ENCODE data around the gene NMS. TPM values are rescaled to one million over a fixed set of nuclear protein-coding genes. Genes with fewer than 3 reads are reported as not detected.

Gene NMS
- total and polyA plus RNA-seq, 2 donors (not counting 1 experiment from before 2014, with no cell fraction given) = not detected

DNA sequence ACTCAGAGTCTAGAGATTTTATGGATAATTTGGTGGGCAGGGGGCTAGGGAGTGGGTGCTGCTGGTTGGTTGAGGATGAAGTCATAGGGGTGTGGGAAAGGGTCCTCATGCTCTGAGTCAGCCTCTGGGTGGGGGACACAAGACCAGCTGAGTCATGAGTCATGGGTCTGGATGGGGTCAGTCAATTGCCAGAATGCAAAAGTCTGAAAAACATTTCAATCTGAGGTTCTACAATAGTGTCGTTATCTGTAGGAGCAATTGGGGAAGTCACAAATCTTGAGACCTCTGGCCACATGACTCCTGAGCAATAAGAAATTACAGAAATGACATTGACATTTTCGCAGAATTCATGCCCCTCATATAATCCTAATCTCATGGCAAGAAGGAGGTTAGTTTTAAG, 15.1 kb downstream of the NMS start:
- CTCF ChIA-PET = no interaction called here
- H3K9me3 Mint-ChIP-seq (ENCODE audit: insufficient read depth) = no peaks in the 10 kb centered on the region
- DNase-seq (no peak), ATAC-seq (ENCODE audit: low read depth) (no peak)
- peaks cover 24% of the 10 kb centered on the region for H3K27me3 Mint-ChIP-seq
- no peak overlapping the region for H3K4me3 ChIP-seq (ENCODE audit: control extremely low read depth in 1 of 5, extremely low read depth in 1 of 5, insufficient read depth in 1 of 5, low read depth in 2 of 5, low read length in 4 of 5)
- H3K4me1 ChIP-seq (ENCODE audit: control insufficient read depth in 2 of 2, insufficient read depth in 2 of 2, low read length in 2 of 2) = no peaks in the 10 kb centered on the region
- no peaks in the 10 kb centered on the region for H3K79me2 ChIP-seq (ENCODE audit: control insufficient read depth, insufficient read depth, low read length)
- H2AFZ ChIP-seq (ENCODE audit: insufficient read depth, low read depth, low read length, poor library complexity, severe bottlenecking) = no peak overlapping the region
- no CpG with 5 or more reads among the region's 2 CpGs for WGBS (ENCODE audit: insufficient coverage)
- H3K4me2 ChIP-seq (replicated peaks; ENCODE audit: low read depth, low read length, poor library complexity, severe bottlenecking) = no peak overlapping the region
- no peaks in the 10 kb centered on the region for H3K4me1 Mint-ChIP-seq
- intact Hi-C loops (cut with micrococcal nuclease) = no loop called here
- peaks cover 0 to 4% (median 2%) of the 10 kb centered on the region in 4 experiments for H3K27me3 ChIP-seq (replicated peaks in 1 of 4; ENCODE audit: control extremely low read depth in 1 of 4, control insufficient read depth in 3 of 4, insufficient read depth in 4 of 4, low read length in 3 of 4)
- H3K9ac ChIP-seq (ENCODE audit: low read length) = no peak overlapping the region
- TF ChIP-seq, protein P1, sequence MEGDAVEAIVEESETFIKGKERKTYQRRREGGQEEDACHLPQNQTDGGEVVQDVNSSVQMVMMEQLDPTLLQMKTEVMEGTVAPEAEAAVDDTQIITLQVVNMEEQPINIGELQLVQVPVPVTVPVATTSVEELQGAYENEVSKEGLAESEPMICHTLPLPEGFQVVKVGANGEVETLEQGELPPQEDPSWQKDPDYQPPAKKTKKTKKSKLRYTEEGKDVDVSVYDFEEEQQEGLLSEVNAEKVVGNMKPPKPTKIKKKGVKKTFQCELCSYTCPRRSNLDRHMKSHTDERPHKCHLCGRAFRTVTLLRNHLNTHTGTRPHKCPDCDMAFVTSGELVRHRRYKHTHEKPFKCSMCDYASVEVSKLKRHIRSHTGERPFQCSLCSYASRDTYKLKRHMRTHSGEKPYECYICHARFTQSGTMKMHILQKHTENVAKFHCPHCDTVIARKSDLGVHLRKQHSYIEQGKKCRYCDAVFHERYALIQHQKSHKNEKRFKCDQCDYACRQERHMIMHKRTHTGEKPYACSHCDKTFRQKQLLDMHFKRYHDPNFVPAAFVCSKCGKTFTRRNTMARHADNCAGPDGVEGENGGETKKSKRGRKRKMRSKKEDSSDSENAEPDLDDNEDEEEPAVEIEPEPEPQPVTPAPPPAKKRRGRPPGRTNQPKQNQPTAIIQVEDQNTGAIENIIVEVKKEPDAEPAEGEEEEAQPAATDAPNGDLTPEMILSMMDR (IDR thresholded peaks at IDR 0.05) = no peak
- no peak for TF ChIP-seq EZH2 (IDR thresholded peaks at IDR 0.05; ENCODE audit: borderline replicate concordance, insufficient read depth, low read depth, low read length, poor library complexity, severe bottlenecking)
- H4K20me1 ChIP-seq (ENCODE audit: control insufficient read depth, insufficient read depth, low read length, poor library complexity, severe bottlenecking) = no peaks in the 10 kb centered on the region
- H3K4me3 Mint-ChIP-seq = no peak overlapping the region
- no peak overlapping the region for H3K27ac ChIP-seq (ENCODE audit: low read length in 2 of 2)
- POLR2A ChIA-PET = no interaction called here
- no peaks in the 10 kb centered on the region for H3K36me3 ChIP-seq (replicated peaks in 1 of 2; ENCODE audit: control extremely low read depth in 1 of 2, control insufficient read depth in 1 of 2, extremely low read depth in 1 of 2, insufficient read depth in 2 of 2, low read length in 1 of 2)
- H3K9me3 ChIP-seq (ENCODE audit: control extremely low read depth in 1 of 3, control insufficient read depth in 2 of 3, insufficient read depth in 1 of 3, low read length in 2 of 3) = no peaks in the 10 kb centered on the region
- no peak overlapping the region for H3K27ac Mint-ChIP-seq

DNA sequence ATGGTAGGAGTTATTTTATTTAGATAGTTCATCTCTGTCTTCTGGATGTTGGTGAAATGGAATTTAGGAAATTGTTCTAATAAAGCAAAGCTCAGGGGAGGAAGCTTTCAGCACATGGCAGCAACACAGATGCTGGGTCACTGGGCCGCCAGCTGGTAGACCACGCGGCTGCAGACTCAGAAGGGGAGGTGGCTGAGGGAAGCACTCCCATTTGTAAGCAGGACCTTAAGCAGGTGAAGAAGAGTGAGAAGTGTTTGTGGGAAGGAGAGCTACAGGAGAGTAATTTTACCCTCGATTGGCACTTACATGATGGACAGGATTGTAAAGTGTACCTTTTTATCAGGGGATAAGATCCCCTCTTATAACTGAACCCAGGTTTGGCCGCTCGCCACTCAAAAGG, 24.4 kb downstream of the NMS start:
- Histone ChIP-seq H3K4me1 (ENCODE audit: control insufficient read depth in 2 of 2, insufficient read depth in 2 of 2, low read length in 2 of 2) (no peaks in the 10 kb centered on the region), H3K27me3 (replicated peaks in 1 of 4; ENCODE audit: control extremely low read depth in 1 of 4, control insufficient read depth in 3 of 4, insufficient read depth in 4 of 4, low read length in 3 of 4) (peaks cover 0 to 10% (median 1%) of the 10 kb centered on the region in 4 experiments), H3K79me2 (ENCODE audit: control insufficient read depth, insufficient read depth, low read length) (no peaks in the 10 kb centered on the region), H3K36me3 (replicated peaks in 1 of 2; ENCODE audit: control extremely low read depth in 1 of 2, control insufficient read depth in 1 of 2, extremely low read depth in 1 of 2, insufficient read depth in 2 of 2, low read length in 1 of 2) (no peaks in the 10 kb centered on the region), H3K9me3 (ENCODE audit: control extremely low read depth in 1 of 3, control insufficient read depth in 2 of 3, insufficient read depth in 1 of 3, low read length in 2 of 3) (no peaks in the 10 kb centered on the region), H3K9ac (ENCODE audit: low read length) (no peak overlapping the region), H3K27ac (ENCODE audit: low read length in 2 of 2) (no peak overlapping the region), H3K4me2 (replicated peaks; ENCODE audit: low read depth, low read length, poor library complexity, severe bottlenecking) (no peak overlapping the region), H2AFZ (ENCODE audit: insufficient read depth, low read depth, low read length, poor library complexity, severe bottlenecking) (no peak overlapping the region), H3K4me3 (ENCODE audit: control extremely low read depth in 1 of 5, extremely low read depth in 1 of 5, insufficient read depth in 1 of 5, low read depth in 2 of 5, low read length in 4 of 5) (no peak overlapping the region), H4K20me1 (ENCODE audit: control insufficient read depth, insufficient read depth, low read length, poor library complexity, severe bottlenecking) (no peaks in the 10 kb centered on the region)
- WGBS (ENCODE audit: insufficient coverage) = 70% methylated on average over 3 of the region's 6 CpGs
- Mint-ChIP-seq H3K9me3 (ENCODE audit: insufficient read depth) (peaks cover 4% of the 10 kb centered on the region), H3K27ac (no peak overlapping the region), H3K4me1 (no peaks in the 10 kb centered on the region), H3K4me3 (no peak overlapping the region), H3K27me3 (peaks cover 47% of the 10 kb centered on the region)
- no peak for ATAC-seq (ENCODE audit: low read depth)
- ChIA-PET POLR2A (no interaction called here), CTCF (no interaction called here)
- TF ChIP-seq EZH2 (IDR thresholded peaks at IDR 0.05; ENCODE audit: borderline replicate concordance, insufficient read depth, low read depth, low read length, poor library complexity, severe bottlenecking) = no peak
- TF ChIP-seq, protein P1 (IDR thresholded peaks at IDR 0.05) = no peak
- no peak for DNase-seq
- intact Hi-C loops (cut with micrococcal nuclease) = no loop called here
